Gastrocnemius medialis (tissue), 4 donors: ENCODE data around the gene CYB5RL. TPM values are rescaled to one million over a fixed set of nuclear protein-coding genes. Genes with fewer than 3 reads are reported as not detected.

Experiments
- ATAC-seq, 2 donors: fragments of 150-250 bp; one replicate each; pipeline ENCODE4 v1.9.1; 2016
- DNase-seq, 2 donors: peaks; one replicate each; pipeline ENCODE4 v3.0.0-alpha.2; 2019
- H3K27ac ChIP-seq, 4 donors: fragments of 200-600 bp; sonication (generic); 1 replicate in 1 of 4; 2 replicates in 3 of 4; pipeline ENCODE4 v1.5.1; 2016 to 2018; ENCODE audit warnings: mild to moderate bottlenecking in 2 of 4, moderate library complexity in 1 of 4
- H3K27me3 ChIP-seq, 3 donors: fragments of 200-600 bp; sonication (generic) in 2 of 3; 1 replicate in 1 of 3; 2 replicates in 2 of 3; pipeline versions ENCODE4 v1.5.1 to v1.6.0; 2016 to 2019; ENCODE audit warnings: mild to moderate bottlenecking in 1 of 3, moderate library complexity in 1 of 3
- H3K36me3 ChIP-seq, 2 donors: fragments of 200-600 bp; sonication (generic) in 1 of 2; one replicate each; pipeline ENCODE4 v1.5.1; 2017 to 2018
- H3K4me1 ChIP-seq, 2 donors: fragments of 200-600 bp; sonication (generic) in 1 of 2; one replicate each; pipeline ENCODE4 v1.5.1; 2016 to 2017; ENCODE audit warnings: mild to moderate bottlenecking in 2 of 2
- H3K4me3 ChIP-seq, 4 donors: fragments of 200-600 bp; sonication (generic) in 3 of 4; 1 replicate in 1 of 4; 2 replicates in 3 of 4; pipeline ENCODE4 v1.5.1; 2016 to 2019; ENCODE audit warnings: mild to moderate bottlenecking in 2 of 4
- H3K9me3 ChIP-seq, 3 donors: fragments of 200-600 bp; sonication (generic) in 2 of 3; 1 replicate in 1 of 3; 2 replicates in 2 of 3; pipeline ENCODE4 v1.5.1; 2016 to 2019
- CTCF ChIP-seq, 5 experiments: fragments of 450-650 bp in 3 of 5; fragments of 200-600 bp in 2 of 5; sonication (generic) in 2 of 5; IDR thresholded peaks in 4 of 5; conservative IDR thresholded peaks in 1 of 5; 1 replicate in 4 of 5; 2 replicates in 1 of 5; pipeline ENCODE4 v1.5.1; 2016 to 2019; ENCODE audit warnings: antibody characterized with exemption in 5 of 5, mild to moderate bottlenecking in 3 of 5, moderate library complexity in 3 of 5
- POLR2A ChIP-seq, 2 donors: fragments of 450-650 bp; IDR thresholded peaks; one replicate each; pipeline ENCODE4 v1.6.1; 2017; ENCODE audit warnings: antibody characterized with exemption in 2 of 2, mild to moderate bottlenecking in 2 of 2, moderate library complexity in 2 of 2
- in situ Hi-C, 4 donors: fragments of 200-750 bp; cut with MboI; loops; one replicate each; pipeline versions ENCODE4 v1.15.0 to v1.8.0; 2017; ENCODE audit warnings: low sequenced_read_pairs in 4 of 4
- intact Hi-C: fragments of 100-400 bp; cut with DNase I; formaldehyde crosslinking; loops from one replicate; pipeline ENCODE4 v1.15.1; 2023; ENCODE audit warnings: low total_unique reads
- total RNA-seq, 4 donors: library from RNA; depleted of rRNA; stranded (reverse); fragments of >200 nt; gene quantifications; one replicate each; pipeline versions ENCODE4 v1.1.0 to v1.2.3, GENCODE V29; 2016

CYB5RL gene
- total RNA-seq, 4 donors from 2014 or later = 1.8 to 5.8 (median 3.4) TPM

GRCh38 chr1:54230507-54231339, 30.9 kb upstream of the CYB5RL start:
- intact Hi-C loops = no loop called here
- in situ Hi-C loops = no loop called here
- Histone ChIP-seq H3K9me3 (no peaks in the 10 kb centered on the region), H3K36me3 (peaks cover 0 to 5% of the 10 kb centered on the region in 2 donors), H3K4me1 (peaks cover 0 to 5% of the 10 kb centered on the region in 2 donors), H3K27ac (no peak overlapping the region), H3K4me3 (no peak overlapping the region), H3K27me3 (no peaks in the 10 kb centered on the region)
- no peak for DNase-seq
- TF ChIP-seq CTCF (IDR thresholded peaks at IDR 0.05 in 4 of 5, conservative IDR thresholded peaks at IDR 0.05 in 1 of 5) = no peak
- no peak for TF ChIP-seq POLR2A (IDR thresholded peaks at IDR 0.05)
- ATAC-seq = no peak

GRCh38 chr1:54229281-54229891, 29.6 kb upstream of the CYB5RL start:
- Histone ChIP-seq H3K4me3 (no peak overlapping the region), H3K27me3 (no peaks in the 10 kb centered on the region), H3K9me3 (no peaks in the 10 kb centered on the region), H3K27ac (no peak overlapping the region), H3K36me3 (peaks cover 0 to 9% of the 10 kb centered on the region in 2 donors), H3K4me1 (peaks cover 0 to 5% of the 10 kb centered on the region in 2 donors)
- intact Hi-C loops = no loop called here
- peak in 1 of 2 donors; percentile 15 for ATAC-seq
- DNase-seq = no peak
- TF ChIP-seq CTCF (IDR thresholded peaks at IDR 0.05 in 4 of 5, conservative IDR thresholded peaks at IDR 0.05 in 1 of 5) = no peak
- no peak for TF ChIP-seq POLR2A (IDR thresholded peaks at IDR 0.05)
- in situ Hi-C loops = no loop called here

GRCh38 chr1:54228638-54229079, 28.8 kb upstream of the CYB5RL start:
- DNase-seq = no peak
- in situ Hi-C loops (no loop called here), intact Hi-C loops (no loop called here)
- peaks cover 0 to 9% of the 10 kb centered on the region in 2 donors for H3K36me3 ChIP-seq
- ATAC-seq = no peak
- no peak overlapping the region for H3K27ac ChIP-seq
- H3K4me3 ChIP-seq = no peak overlapping the region
- TF ChIP-seq CTCF (IDR thresholded peaks at IDR 0.05 in 4 of 5, conservative IDR thresholded peaks at IDR 0.05 in 1 of 5) = no peak
- TF ChIP-seq POLR2A (IDR thresholded peaks at IDR 0.05) = no peak
- no peaks in the 10 kb centered on the region for H3K9me3 ChIP-seq
- peaks cover 0 to 5% of the 10 kb centered on the region in 2 donors for H3K4me1 ChIP-seq
- H3K27me3 ChIP-seq = no peaks in the 10 kb centered on the region

GRCh38 chr1:54227891-54228310, 28.1 kb upstream of the CYB5RL start:
- in situ Hi-C loops = no loop called here
- H3K4me3 ChIP-seq = no peak overlapping the region
- DNase-seq = no peak
- no peaks in the 10 kb centered on the region for H3K9me3 ChIP-seq
- no peak overlapping the region for H3K27ac ChIP-seq
- TF ChIP-seq CTCF (IDR thresholded peaks at IDR 0.05 in 4 of 5, conservative IDR thresholded peaks at IDR 0.05 in 1 of 5) (no peak), POLR2A (IDR thresholded peaks at IDR 0.05) (no peak)
- peaks cover 0 to 5% of the 10 kb centered on the region in 2 donors for H3K4me1 ChIP-seq
- peaks cover 0 to 9% of the 10 kb centered on the region in 2 donors for H3K36me3 ChIP-seq
- intact Hi-C loops = no loop called here
- no peak for ATAC-seq
- no peaks in the 10 kb centered on the region for H3K27me3 ChIP-seq
